HG03135 (cell line): Measurements from ENCODE around the gene ULK1.
"Not testable (repeated sequence)": the region's sequence is repeated elsewhere in the genome, so short reads cannot be mapped to it uniquely, and the experiment has no call there.

Source experiments
- ATAC-seq: cut with Tn5 transposase; IDR thresholded peaks from one replicate; pipeline ENCODE4 v1.9.1; 2021; ENCODE audit warnings: mild to moderate bottlenecking, moderate library complexity; ENCODE audit not compliant: unreplicated experiment

The ULK1 gene

DNA sequence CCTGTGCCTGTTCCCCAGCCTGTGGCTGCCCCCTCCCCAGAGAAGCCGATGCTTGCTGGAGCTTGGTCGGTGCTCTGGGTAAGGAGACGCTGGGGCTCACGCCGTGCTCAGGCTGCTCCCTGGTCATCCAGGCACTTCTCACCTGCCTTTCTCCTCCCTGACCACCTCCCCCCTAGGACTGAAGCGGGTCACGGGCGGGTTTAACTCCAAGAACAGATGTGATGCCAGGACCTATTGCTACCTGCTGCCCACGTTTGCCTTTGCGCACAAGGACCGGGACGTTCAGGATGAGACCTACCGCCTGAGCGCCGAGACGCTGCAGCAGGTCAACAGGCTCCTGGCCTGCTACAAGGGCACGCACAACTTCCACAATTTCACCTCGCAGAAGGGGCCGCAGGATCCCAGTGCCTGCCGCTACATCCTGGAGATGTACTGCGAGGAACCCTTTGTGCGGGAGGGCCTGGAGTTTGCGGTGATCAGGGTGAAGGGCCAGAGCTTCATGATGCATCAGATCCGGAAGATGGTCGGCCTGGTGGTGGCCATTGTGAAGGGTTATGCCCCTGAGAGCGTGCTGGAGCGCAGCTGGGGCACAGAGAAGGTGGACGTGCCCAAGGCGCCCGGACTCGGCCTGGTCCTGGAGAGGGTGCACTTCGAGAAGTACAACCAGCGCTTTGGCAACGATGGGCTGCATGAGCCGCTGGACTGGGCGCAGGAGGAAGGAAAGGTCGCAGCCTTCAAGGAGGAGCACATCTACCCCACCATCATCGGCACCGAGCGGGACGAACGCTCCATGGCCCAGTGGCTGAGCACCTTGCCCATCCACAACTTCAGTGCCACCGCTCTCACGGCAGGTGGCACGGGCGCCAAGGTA, 46.9 kb downstream of the ULK1 start:
- no peak for ATAC-seq

DNA sequence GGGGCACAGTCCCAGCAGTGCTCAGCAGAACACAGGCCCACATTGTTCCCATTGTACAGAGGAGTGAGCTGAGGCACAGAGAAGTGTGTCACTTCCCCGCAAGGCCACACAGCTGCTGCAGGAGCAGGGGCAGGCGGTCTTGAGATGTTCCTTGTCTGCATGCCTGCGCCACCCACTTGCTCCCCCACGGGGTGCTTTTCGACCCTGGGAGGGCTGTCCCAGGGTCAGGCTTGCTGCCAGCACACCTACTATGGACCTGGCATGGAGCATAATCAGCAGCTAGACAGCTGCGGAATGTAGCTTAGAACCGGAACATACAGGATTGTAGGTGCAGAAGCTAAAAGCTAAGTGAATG, 47.5 kb downstream of the ULK1 start:
- ATAC-seq, result no peak

DNA sequence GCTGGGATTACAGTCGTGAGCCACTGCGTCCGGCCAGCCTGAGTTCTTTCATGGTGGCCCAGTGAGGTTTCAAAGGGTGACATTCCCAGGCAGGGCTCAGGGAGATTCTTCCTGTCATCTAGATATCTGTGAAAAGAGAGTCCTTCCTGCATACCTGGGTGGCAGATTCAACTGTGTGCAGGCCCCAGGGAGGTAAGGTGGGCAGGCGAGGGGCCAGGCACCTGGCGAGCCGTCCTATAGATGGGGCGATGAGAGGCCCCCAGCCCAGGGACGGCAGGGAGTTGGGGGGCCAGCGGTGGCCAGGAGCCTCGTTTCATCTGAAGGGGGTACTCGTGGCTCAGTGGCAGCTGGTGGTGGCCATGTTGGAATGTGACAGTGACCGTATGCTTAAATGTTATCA, 48.2 kb downstream of the ULK1 start:
- ATAC-seq, result no peak

DNA sequence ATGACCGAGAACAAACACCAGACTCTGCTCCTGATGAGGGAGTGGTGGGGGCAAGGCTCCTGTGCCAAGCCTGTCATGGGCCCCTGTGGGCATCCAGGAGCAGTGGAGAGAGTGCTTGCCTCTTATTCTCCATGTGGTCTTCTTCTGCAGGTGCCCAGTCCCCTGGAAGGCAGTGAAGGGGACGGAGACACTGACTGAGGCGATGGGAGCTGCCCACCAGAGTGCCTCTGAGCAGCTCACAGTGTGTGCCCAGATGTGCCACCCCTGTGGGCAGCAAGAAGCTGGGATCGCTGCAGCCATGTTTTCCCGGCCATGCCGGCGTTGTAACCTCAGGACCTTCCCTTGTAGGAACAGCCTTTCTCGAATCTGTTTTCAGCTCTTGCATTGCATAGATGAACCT, 49.0 kb downstream of the ULK1 start:
- ATAC-seq, result no peak

DNA sequence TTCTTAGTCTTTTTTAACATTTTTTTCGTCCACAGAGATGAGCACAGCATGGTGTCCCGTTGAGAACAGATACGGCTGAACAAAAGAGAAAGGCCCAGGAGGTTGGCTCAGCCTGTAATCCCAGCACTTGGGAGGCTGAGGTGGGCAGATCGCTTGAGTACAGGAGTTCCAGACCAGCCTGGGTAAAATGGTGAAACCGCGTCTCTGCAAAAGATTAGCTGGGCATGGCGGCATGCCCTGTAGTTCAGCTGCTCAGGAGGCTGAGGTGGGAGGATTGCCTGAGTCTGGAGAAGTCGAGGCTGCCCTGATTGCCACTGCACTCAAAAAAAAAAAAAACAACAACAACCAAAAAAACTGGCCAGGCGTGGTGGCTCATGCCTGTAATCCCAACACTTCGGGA, 49.5 kb downstream of the ULK1 start:
- ATAC-seq, result no peak

DNA sequence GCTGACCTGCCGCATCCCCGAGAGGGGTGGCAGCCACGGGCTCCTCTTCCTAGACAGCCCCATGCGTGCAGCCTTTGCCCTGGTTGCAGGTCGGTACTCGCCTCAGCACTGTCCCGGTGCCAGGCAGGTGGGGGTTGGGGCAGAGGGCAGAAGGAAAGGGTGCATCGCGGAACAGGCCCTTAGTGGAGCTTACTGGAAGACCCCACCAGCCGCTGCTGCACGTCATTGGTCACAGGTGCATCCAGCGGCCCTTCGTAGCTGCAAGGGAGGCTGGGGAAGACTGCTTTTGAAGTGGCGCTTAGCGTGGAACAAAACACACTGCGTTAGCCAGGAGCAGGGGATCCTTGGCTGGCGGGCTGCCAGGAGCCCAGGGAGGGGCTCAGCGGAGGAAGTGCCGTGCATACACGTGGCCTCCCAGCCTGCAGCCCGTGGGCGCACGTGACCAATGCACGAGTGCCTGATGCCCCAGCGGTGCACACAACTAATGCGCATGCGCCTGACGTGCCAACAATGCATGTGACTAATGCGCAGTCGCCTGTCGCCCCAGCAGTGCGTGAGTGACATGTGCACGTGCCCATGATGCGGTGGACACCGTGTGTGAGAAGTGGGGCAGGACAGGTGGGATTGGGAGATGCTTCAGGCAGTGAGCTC, 50.3 kb downstream of the ULK1 start:
- ATAC-seq, result no peak

DNA sequence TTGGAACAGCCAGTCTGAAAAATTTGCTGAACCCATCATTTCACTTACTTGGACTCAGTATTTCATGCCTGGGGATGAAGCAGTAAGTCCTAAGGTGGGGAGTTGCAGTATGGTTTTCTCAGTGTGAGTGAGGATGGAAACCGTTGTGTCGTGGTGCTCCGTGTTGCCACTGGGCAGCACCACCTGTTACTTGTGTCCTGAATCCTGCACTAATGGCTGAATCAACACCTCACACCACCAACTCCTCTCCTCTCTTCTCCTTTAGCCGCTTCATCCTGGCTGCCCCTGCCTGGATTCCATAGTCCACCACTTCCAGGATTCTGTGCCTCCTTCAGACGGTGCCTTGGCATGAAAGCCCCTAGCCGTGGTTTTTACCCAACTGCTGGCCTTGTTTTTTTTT, 52.3 kb downstream of the ULK1 start:
- ATAC-seq, result no peak

DNA sequence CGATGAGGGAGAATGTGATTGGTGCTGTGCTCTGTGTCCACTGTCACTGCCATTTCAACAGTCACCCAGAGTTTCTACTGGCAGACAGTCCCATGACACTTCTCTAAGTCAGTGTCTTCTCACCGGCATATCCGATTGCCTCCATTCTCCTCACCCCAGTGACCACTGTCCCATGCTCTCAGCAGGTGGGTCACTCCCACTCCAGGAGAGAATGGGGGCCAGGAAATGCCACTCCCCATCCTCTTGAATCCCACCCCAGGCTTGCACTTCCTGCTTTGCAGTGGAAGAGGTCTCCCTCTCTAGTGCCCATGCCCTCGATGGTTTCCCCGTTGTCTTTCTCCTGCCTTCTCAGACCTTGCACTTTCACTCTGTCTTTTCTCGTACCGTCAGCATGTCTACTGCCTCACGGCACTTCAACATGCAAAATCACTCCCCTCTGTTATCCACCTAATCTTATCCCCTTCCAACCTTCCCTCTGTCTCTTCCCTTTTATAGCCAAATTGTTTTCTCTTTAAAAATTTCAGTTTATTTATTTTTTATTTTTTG, 53.1 kb downstream of the ULK1 start:
- no peak for ATAC-seq

DNA sequence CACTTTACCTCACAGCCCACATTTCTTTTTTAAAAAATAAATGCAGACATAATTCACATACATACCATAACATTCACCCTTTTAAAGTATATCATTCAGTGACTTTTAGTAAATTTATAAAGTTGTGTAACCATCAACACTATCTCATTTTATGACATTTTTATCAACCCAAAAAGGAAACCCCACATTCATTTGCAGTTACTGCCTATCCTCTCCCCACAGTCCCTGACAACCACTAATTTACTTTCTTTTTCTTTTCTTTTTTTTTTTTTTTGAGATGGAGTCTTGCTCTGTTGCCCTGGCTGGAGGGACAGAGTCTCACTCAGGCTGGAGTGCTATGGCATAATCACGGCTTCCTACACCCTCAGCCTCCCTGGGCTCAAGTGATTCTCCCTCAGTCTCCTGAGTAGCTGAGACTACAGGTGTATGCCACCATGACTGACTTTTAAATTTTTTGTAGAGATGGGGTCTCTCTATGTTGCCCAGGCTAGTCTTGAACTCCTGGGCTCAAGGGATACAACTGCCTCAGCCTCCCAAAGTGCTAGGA, 53.8 kb downstream of the ULK1 start:
- no peak for ATAC-seq

DNA sequence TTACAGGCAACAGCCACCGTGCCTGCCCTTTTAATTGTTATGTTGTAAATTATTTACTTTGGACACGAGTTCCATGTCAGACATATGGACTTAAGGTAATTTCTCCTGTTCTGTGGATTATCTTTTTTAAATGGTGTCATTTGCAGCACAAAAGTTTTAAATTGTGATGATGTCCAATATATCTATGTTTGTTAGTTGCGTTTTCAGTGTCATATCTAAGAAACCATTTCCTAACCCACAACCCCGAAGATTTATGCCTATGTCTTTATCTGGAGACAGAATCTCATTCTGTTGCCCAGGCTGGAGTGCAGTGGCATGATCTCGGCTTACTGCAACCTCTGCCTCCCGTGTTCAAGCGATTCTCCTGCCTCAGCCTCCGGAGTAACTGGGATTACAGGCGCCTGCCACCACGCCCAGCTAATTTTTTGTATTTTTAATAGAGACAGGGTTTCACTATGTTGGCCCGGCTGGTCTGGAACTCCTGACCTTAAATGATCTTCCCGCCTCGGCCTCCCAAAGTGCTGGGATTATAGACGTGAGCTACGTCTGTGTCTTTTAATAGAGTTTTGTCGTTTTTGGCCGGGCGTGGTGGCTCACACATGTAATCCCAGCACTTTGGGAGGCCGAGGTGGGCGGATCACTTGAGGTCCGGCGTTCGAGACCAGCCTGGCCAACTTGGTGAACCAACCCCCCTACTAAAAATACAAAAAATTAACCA, 54.5 kb downstream of the ULK1 start:
- not testable (repeated sequence) for ATAC-seq

DNA sequence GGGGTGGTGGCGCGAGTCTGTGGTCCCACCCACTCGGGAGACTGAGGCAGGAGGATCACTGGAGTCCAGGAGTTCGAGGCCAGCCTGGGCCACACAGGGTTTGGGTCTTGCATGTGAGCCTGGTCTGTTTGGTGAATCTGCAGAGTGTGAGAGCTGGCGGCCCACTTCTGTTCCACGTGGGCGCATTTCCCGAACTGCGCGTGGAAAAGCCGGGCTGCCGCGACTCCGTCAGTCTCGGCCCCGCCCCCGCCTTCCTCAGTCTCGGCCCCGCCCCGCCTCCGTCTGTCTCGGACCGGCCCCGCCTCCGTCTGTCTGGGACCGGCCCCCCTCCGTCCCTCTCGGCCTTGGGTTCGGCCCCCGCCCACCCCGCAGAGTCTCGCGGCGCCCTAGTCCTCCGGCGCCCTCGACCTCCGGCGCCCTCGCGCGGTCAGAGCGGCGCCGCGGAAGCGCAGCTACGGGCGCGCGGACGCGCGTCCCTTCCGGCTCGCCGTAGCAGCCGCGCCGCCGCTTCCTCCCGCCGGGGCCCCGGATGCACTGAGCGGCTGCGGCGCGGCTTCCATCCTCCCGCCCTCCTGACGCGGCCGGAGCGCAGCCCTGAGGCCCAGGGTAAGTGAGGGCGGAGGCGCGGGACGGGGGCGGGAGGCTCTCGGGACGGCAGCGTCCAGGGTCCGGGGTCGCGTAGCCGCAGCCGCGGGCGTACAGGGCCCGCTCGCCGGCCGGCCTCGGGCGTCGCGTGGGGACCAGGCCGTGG, 55.2 kb downstream of the ULK1 start, which contains the start of gene EP400:
TSS of gene EP400 (plus strand) at position 512 of the 751 bp plus-strand sequence. CDS start 10,678 bp downstream, outside the sequence.
- peak; percentile 88 for ATAC-seq

DNA sequence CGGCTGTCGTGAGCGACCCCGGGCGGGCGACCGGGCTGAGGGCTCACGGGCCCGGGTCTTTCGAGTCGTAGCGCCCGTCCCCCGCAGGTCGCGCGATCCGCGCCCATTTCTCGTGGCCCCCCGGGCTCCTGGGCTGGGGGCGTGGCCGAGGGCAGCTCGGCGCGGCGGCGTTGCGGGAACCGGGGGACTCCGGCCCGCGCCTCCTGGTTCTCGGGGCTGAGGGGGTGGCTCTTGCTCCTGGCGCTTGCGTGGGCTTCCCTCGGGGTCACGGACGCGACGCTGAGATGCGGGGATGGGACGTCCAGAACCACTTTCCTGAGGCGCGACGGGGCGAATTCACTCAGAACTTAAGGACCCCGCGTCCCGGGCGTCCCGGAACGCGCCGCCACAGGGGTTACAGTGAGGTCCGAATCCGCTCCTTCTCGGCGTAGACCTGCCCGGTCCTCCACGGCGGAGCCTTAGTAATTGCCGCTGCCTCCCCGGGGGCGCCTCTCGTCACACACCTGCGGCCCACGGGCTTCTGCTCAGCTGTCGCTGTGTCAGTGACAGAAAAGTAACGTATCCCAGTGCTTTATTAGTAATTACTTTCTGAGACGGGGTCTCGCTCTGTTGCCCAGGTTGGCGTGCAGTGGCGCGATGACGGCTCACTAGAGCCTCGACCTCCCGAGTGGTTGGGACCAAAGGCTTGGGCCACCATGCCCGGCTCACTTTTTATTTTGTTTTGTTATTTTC, 55.9 kb downstream of the ULK1 start:
- ATAC-seq, result peak; percentile 31

DNA sequence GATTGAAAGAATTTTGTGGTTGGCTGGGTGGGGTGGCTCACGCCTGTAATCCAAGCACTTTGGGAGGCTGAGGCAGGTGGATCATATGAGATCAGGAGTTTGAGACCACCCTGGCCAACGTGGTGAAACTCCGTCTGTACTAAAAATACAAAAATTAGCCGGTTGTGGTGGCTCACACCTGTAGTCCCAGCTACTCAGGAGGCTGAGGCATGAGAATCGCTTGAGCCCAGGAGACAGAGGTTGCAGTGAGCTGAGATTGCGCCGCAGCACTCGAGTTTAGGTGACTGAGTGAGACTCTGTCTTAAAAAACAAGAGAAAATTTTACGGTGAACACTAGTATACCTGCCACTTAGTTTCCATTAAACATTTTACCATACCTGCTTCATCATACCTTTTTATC, 59.4 kb downstream of the ULK1 start:
- not testable (repeated sequence) for ATAC-seq

DNA sequence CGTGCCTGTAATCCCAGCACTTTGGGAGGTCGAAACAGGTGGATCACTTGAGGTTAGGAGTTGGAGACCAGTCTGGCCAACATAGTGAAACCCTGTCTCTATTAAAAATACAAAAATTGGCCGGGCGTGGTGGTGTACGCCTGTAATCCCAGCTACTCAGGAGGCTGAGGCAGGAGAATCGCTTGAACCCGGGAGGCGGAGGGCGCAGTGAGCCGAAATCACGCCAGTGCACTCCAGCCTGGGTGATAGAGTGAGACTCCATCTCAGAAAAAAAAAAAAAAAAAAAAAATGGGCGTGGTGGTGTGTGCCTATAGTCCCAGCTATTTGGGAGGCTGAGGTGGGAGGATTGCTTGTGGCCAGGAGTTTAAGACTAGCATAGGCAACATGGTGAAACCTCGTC, 60.0 kb downstream of the ULK1 start:
- not testable (repeated sequence) for ATAC-seq

DNA sequence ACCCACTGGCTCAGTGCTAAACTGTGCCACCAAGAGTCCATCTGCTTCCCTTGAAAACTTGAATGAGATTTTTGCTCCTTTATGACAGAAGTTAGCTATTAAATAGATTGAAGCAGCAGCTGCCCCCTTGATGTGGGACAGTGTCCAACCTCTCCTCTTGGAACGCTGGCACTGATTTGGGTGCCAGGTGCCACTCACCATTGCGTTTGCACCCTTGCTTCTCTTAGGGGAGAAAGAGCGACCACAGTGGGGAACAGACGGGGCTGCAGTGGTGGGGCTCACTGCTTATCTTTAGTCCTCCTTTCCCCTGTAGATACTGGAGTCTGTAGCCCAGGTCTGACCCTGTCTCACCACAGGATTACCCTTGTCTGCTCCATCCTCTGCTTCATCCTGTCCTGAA, 64.7 kb downstream of the ULK1 start:
- no peak for ATAC-seq

DNA sequence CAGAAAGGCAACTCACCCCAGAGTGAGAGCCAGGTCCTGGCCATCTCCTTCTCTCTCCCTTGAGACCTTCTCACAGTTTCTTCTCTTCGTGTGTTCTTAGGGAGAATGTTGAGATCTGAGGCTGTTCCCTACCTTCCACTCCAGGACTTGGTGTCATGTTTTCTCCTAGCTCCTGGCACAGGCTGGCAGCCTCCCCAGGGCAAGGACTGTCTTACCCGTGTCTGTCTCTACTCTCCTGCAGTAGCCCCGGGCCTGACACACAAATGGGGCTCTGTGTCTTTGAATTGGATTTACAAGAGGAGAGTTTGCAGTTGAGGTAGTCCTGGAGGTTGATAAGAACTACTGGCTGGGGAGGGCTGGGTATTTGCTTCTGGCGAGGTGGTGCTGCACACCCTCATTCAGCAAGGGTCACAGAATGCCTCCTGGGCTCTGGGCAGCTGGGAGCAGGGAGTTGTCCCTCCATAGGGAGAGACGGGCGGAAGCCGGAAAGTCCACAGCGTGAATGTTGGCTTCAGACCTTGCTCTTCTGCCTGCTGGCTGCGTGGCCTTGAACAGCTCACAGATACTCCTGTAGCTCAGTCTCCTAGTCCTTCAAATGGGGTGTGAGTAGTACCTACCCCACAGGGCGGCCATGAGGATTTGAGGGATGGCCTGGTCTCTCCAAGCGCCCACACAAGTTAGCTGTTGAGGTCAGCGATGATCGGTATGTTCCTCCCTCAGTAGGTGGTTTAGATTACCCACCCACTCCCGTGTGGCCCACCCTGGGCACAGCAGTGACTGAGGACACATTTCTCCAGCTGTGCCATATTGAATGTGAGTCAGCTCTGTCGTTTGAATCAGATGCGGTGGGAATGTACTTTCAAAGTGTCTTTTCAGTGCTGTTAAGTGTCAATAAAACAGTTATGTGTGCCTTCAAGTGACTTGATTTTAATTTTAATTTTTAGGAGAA, 65.5 kb downstream of the ULK1 start:
- ATAC-seq, result no peak

DNA sequence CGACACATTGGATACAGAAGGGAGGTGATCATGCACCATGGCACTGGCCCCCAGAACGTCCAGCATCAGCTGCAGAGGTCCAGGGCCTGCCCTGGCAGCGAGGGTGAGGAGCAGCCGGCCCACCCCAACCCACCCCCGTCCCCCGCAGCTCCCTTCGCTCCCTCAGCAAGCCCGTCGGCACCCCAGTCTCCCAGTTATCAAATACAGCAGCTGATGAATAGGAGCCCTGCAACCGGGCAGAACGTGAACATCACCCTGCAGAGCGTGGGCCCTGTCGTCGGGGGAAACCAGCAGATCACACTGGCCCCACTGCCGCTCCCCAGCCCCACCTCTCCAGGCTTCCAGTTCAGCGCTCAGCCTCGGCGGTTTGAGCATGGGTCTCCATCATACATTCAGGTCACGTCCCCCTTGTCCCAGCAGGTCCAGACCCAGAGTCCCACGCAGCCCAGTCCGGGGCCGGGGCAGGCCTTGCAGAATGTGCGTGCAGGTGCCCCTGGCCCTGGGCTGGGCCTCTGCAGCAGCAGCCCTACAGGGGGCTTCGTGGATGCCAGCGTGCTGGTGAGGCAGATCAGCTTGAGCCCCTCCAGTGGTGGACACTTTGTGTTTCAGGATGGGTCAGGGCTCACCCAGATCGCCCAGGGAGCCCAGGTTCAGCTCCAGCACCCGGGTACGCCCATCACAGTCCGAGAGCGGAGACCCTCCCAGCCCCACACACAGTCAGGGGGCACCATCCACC, 66.3 kb downstream of the ULK1 start:
- ATAC-seq, result not testable (repeated sequence)

DNA sequence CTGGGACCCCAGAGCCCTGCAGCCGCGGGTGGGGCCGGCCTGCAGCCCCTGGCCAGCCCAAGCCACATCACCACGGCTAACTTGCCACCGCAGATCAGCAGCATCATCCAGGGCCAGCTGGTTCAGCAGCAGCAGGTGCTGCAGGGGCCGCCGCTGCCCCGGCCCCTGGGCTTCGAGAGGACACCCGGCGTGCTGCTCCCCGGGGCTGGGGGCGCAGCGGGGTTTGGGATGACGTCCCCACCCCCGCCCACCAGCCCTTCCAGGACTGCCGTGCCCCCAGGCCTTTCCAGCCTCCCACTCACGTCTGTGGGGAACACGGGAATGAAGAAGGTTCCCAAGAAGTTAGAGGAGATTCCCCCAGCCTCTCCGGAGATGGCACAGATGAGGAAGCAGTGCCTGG, 66.9 kb downstream of the ULK1 start:
- ATAC-seq, result not testable (repeated sequence)
